Measurements from ENCODE around the gene TBC1D30. TPM values are rescaled to one million over a fixed set of nuclear protein-coding genes. Genes with fewer than 3 reads are reported as not detected.
A peak's percentile ranks its signal among the peaks of the same experiment; 100 is the strongest.
"Not testable (repeated sequence)": the region's sequence is repeated elsewhere in the genome, so short reads cannot be mapped to it uniquely, and the experiment has no call there.

TBC1D30 gene
- total RNA-seq, 2 experiments from 2014 or later = 1.6 to 1.7 TPM

GRCh38 chr12:64824130-64824499 is 332 bp upstream of the TBC1D30 start:
- peaks cover 15% of the 10 kb centered on the region for H3K4me1 Mint-ChIP-seq
- H3K27me3 Mint-ChIP-seq = peaks cover 58% of the 10 kb centered on the region
- H3K27ac Mint-ChIP-seq = no peak overlapping the region
- no peaks in the 10 kb centered on the region for H3K36me3 Mint-ChIP-seq
- DNase-seq = no peak
- H3K4me3 Mint-ChIP-seq = peak overlapping the region; percentile 75
- peaks cover 3% of the 10 kb centered on the region for H3K9me3 Mint-ChIP-seq

GRCh38 chr12:64825143-64826021 is 935 bp downstream of the TBC1D30 start:
- Mint-ChIP-seq H3K36me3 (no peaks in the 10 kb centered on the region), H3K27me3 (peaks cover 69% of the 10 kb centered on the region)

GRCh38 chr12:64826234-64826633 is 1.8 kb downstream of the TBC1D30 start:
- DNase-seq = peak; percentile 57
- H3K9me3 Mint-ChIP-seq = peaks cover 3% of the 10 kb centered on the region
- peak overlapping the region; percentile 56 for H3K4me3 Mint-ChIP-seq
- no peak overlapping the region for H3K27ac Mint-ChIP-seq
- no peaks in the 10 kb centered on the region for H3K36me3 Mint-ChIP-seq
- peaks cover 15% of the 10 kb centered on the region for H3K4me1 Mint-ChIP-seq
- peaks cover 72% of the 10 kb centered on the region for H3K27me3 Mint-ChIP-seq

More at GRCh38 chr12:64825143-64826021, 935 bp downstream of the TBC1D30 start:
- Mint-ChIP-seq H3K4me1 (peaks cover 15% of the 10 kb centered on the region), H3K4me3 (peak overlapping the region; percentile 75), H3K9me3 (peaks cover 3% of the 10 kb centered on the region), H3K27ac (no peak overlapping the region)
- DNase-seq = peak; percentile 21

- Mint-ChIP-seq H3K36me3 (peaks cover 4% of the 10 kb centered on the region), H3K9me3 (peaks cover 8% of the 10 kb centered on the region), H3K27me3 (peaks cover 66% of the 10 kb centered on the region), H3K4me3 (no peak overlapping the region), H3K27ac (no peak overlapping the region), H3K4me1 (peaks cover 15% of the 10 kb centered on the region)
- no peak for DNase-seq
Measured at GRCh38 chr12:64828713-64829112, 4.3 kb downstream of the TBC1D30 start.

- Mint-ChIP-seq H3K4me3 (no peak overlapping the region), H3K27me3 (peaks cover 21% of the 10 kb centered on the region), H3K9me3 (peaks cover 8% of the 10 kb centered on the region), H3K36me3 (peaks cover 5% of the 10 kb centered on the region), H3K4me1 (no peaks in the 10 kb centered on the region), H3K27ac (no peak overlapping the region)
- no peak for DNase-seq
Measured at GRCh38 chr12:64833928-64834327, 9.5 kb downstream of the TBC1D30 start.

GRCh38 chr12:64835901-64836300 is 11.5 kb downstream of the TBC1D30 start:
- no peak overlapping the region for H3K4me3 Mint-ChIP-seq
- H3K36me3 Mint-ChIP-seq = peaks cover 5% of the 10 kb centered on the region
- DNase-seq = no peak
- no peak overlapping the region for H3K27ac Mint-ChIP-seq
- peaks cover 5% of the 10 kb centered on the region for H3K27me3 Mint-ChIP-seq
- peaks cover 8% of the 10 kb centered on the region for H3K9me3 Mint-ChIP-seq
- no peaks in the 10 kb centered on the region for H3K4me1 Mint-ChIP-seq

- peaks cover 5% of the 10 kb centered on the region for H3K36me3 Mint-ChIP-seq
- no peaks in the 10 kb centered on the region for H3K4me1 Mint-ChIP-seq
- H3K27ac Mint-ChIP-seq = no peak overlapping the region
- no peak for DNase-seq
- H3K27me3 Mint-ChIP-seq = peaks cover 5% of the 10 kb centered on the region
- no peak overlapping the region for H3K4me3 Mint-ChIP-seq
- peaks cover 8% of the 10 kb centered on the region for H3K9me3 Mint-ChIP-seq
Measured at GRCh38 chr12:64836856-64837255, 12.4 kb downstream of the TBC1D30 start.

GRCh38 chr12:64837427-64837826 is 13.0 kb downstream of the TBC1D30 start:
- Mint-ChIP-seq H3K4me3 (no peak overlapping the region), H3K27me3 (peaks cover 5% of the 10 kb centered on the region), H3K27ac (no peak overlapping the region), H3K9me3 (peaks cover 7% of the 10 kb centered on the region), H3K36me3 (peaks cover 5% of the 10 kb centered on the region), H3K4me1 (no peaks in the 10 kb centered on the region)
- no peak for DNase-seq

- Mint-ChIP-seq H3K27me3 (peaks cover 1% of the 10 kb centered on the region), H3K4me1 (no peaks in the 10 kb centered on the region), H3K27ac (no peak overlapping the region), H3K36me3 (no peaks in the 10 kb centered on the region), H3K4me3 (no peak overlapping the region), H3K9me3 (no peaks in the 10 kb centered on the region)
- no peak for DNase-seq
Measured at GRCh38 chr12:64840119-64840518, 15.7 kb downstream of the TBC1D30 start.

- no peaks in the 10 kb centered on the region for H3K9me3 Mint-ChIP-seq
- no peak for DNase-seq
- no peak overlapping the region for H3K4me3 Mint-ChIP-seq
- H3K36me3 Mint-ChIP-seq = no peaks in the 10 kb centered on the region
- no peak overlapping the region for H3K27ac Mint-ChIP-seq
- no peaks in the 10 kb centered on the region for H3K4me1 Mint-ChIP-seq
- no peaks in the 10 kb centered on the region for H3K27me3 Mint-ChIP-seq
Measured at GRCh38 chr12:64840949-64841717, 16.7 kb downstream of the TBC1D30 start.

GRCh38 chr12:64848409-64848808 is 24.0 kb downstream of the TBC1D30 start:
- Mint-ChIP-seq H3K36me3 (peaks cover 15% of the 10 kb centered on the region), H3K9me3 (peaks cover 24% of the 10 kb centered on the region), H3K27me3 (peaks cover 20% of the 10 kb centered on the region)
- not testable (repeated sequence) for H3K27ac Mint-ChIP-seq, DNase-seq, H3K4me3 Mint-ChIP-seq, H3K4me1 Mint-ChIP-seq

GRCh38 chr12:64858882-64859605 is 34.6 kb downstream of the TBC1D30 start:
- peaks cover 16% of the 10 kb centered on the region for H3K27me3 Mint-ChIP-seq
- peaks cover under 1% of the 10 kb centered on the region for H3K36me3 Mint-ChIP-seq
- H3K4me3 Mint-ChIP-seq = no peak overlapping the region
- no peak overlapping the region for H3K27ac Mint-ChIP-seq
- H3K9me3 Mint-ChIP-seq = no peaks in the 10 kb centered on the region
- no peaks in the 10 kb centered on the region for H3K4me1 Mint-ChIP-seq
- no peak for DNase-seq

- peak overlapping the region; percentile 21 for H3K27ac Mint-ChIP-seq
- H3K9me3 Mint-ChIP-seq = no peaks in the 10 kb centered on the region
- H3K4me3 Mint-ChIP-seq = no peak overlapping the region
- DNase-seq = no peak
- H3K27me3 Mint-ChIP-seq = peaks cover 16% of the 10 kb centered on the region
- no peaks in the 10 kb centered on the region for H3K36me3 Mint-ChIP-seq
- H3K4me1 Mint-ChIP-seq = no peaks in the 10 kb centered on the region
Measured at GRCh38 chr12:64860446-64860998, 36.1 kb downstream of the TBC1D30 start.

- no peak overlapping the region for H3K27ac Mint-ChIP-seq
- H3K36me3 Mint-ChIP-seq = no peaks in the 10 kb centered on the region
- H3K27me3 Mint-ChIP-seq = peaks cover 9% of the 10 kb centered on the region
- no peak overlapping the region for H3K4me3 Mint-ChIP-seq
- no peak for DNase-seq
- no peaks in the 10 kb centered on the region for H3K4me1 Mint-ChIP-seq
- no peaks in the 10 kb centered on the region for H3K9me3 Mint-ChIP-seq
Measured at GRCh38 chr12:64864319-64864718, 39.9 kb downstream of the TBC1D30 start.

- Mint-ChIP-seq H3K9me3 (peaks cover 3% of the 10 kb centered on the region), H3K27me3 (no peaks in the 10 kb centered on the region), H3K4me3 (no peak overlapping the region), H3K36me3 (no peaks in the 10 kb centered on the region), H3K4me1 (peaks cover 34% of the 10 kb centered on the region), H3K27ac (no peak overlapping the region)
- DNase-seq = no peak
Measured at GRCh38 chr12:64875186-64875585, 50.7 kb downstream of the TBC1D30 start.
